Measurements from ENCODE around the gene ZNF70. TPM values are rescaled to one million over a fixed set of nuclear protein-coding genes. Genes with fewer than 3 reads are reported as not detected.

Gene ZNF70
- total and polyA plus RNA-seq, 2 of the 13 experiments (the other 11 are each of a cell fraction or from before 2014, with no cell fraction given) = 0.62 to 3.6 TPM

GRCh38 chr22:23778577-23778900 lies 27.6 kb upstream of the ZNF70 start (continued):
- TF ChIP-seq ZBTB7A (CRISPR knock-in tag; IDR thresholded peaks at IDR 0.05) (no peak), MBNL3 (CRISPR knock-in tag; conservative IDR thresholded peaks at IDR 0.05) (no peak), MXD4 (CRISPR knock-in tag; IDR thresholded peaks at IDR 0.05) (no peak), GATA4 (IDR thresholded peaks at IDR 0.05; ENCODE audit: borderline replicate concordance, low read depth) (no peak), PITX1 (CRISPR knock-in tag; IDR thresholded peaks at IDR 0.05) (no peak), STAT5B (CRISPR knock-in tag; IDR thresholded peaks at IDR 0.05) (no peak), ZFAT (CRISPR knock-in tag; conservative IDR thresholded peaks at IDR 0.05) (no peak), ZNF205 (CRISPR knock-in tag; IDR thresholded peaks at IDR 0.05) (no peak), MAFK (conservative IDR thresholded peaks at IDR 0.05 in 1 of 2, IDR thresholded peaks at IDR 0.05 in 1 of 2; ENCODE audit: low read length in 2 of 2) (no peak), ZNF598 (CRISPR knock-in tag; IDR thresholded peaks at IDR 0.05; ENCODE audit: borderline replicate concordance) (no peak), CREM (IDR thresholded peaks at IDR 0.05) (no peak), CREM (CRISPR knock-in tag; IDR thresholded peaks at IDR 0.05) (no peak), JUNB (CRISPR knock-in tag; IDR thresholded peaks at IDR 0.05; ENCODE audit: borderline replicate concordance) (no peak), ZNF784 (CRISPR knock-in tag; IDR thresholded peaks at IDR 0.05; ENCODE audit: borderline replicate concordance) (no peak), TBX3 (IDR thresholded peaks at IDR 0.05; ENCODE audit: borderline replicate concordance) (no peak), AKAP8 (CRISPR knock-in tag; IDR thresholded peaks at IDR 0.05) (no peak), TAF1 (CRISPR knock-in tag; IDR thresholded peaks at IDR 0.05) (no peak), ZNF747 (CRISPR knock-in tag; IDR thresholded peaks at IDR 0.05; ENCODE audit: borderline replicate concordance) (no peak), ZNF263 (CRISPR knock-in tag; IDR thresholded peaks at IDR 0.05) (no peak), RXRB (CRISPR knock-in tag; IDR thresholded peaks at IDR 0.05; ENCODE audit: borderline replicate concordance) (0 out of 2 replicates have a peak, but pooled peaks have one; percentile 17)
- TF ChIP-seq, protein P1, sequence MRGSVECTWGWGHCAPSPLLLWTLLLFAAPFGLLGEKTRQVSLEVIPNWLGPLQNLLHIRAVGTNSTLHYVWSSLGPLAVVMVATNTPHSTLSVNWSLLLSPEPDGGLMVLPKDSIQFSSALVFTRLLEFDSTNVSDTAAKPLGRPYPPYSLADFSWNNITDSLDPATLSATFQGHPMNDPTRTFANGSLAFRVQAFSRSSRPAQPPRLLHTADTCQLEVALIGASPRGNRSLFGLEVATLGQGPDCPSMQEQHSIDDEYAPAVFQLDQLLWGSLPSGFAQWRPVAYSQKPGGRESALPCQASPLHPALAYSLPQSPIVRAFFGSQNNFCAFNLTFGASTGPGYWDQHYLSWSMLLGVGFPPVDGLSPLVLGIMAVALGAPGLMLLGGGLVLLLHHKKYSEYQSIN (CRISPR knock-in tag; IDR thresholded peaks at IDR 0.05; ENCODE audit: borderline replicate concordance) = no peak
- TF ChIP-seq, protein P2, sequence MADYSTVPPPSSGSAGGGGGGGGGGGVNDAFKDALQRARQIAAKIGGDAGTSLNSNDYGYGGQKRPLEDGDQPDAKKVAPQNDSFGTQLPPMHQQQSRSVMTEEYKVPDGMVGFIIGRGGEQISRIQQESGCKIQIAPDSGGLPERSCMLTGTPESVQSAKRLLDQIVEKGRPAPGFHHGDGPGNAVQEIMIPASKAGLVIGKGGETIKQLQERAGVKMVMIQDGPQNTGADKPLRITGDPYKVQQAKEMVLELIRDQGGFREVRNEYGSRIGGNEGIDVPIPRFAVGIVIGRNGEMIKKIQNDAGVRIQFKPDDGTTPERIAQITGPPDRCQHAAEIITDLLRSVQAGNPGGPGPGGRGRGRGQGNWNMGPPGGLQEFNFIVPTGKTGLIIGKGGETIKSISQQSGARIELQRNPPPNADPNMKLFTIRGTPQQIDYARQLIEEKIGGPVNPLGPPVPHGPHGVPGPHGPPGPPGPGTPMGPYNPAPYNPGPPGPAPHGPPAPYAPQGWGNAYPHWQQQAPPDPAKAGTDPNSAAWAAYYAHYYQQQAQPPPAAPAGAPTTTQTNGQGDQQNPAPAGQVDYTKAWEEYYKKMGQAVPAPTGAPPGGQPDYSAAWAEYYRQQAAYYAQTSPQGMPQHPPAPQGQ (CRISPR knock-in tag; IDR thresholded peaks at IDR 0.05; ENCODE audit: borderline replicate concordance) = no peak
- TF ChIP-seq, protein P3, sequence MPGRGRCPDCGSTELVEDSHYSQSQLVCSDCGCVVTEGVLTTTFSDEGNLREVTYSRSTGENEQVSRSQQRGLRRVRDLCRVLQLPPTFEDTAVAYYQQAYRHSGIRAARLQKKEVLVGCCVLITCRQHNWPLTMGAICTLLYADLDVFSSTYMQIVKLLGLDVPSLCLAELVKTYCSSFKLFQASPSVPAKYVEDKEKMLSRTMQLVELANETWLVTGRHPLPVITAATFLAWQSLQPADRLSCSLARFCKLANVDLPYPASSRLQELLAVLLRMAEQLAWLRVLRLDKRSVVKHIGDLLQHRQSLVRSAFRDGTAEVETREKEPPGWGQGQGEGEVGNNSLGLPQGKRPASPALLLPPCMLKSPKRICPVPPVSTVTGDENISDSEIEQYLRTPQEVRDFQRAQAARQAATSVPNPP (CRISPR knock-in tag; IDR thresholded peaks at IDR 0.05) = no peak
- TF ChIP-seq, protein P4, sequence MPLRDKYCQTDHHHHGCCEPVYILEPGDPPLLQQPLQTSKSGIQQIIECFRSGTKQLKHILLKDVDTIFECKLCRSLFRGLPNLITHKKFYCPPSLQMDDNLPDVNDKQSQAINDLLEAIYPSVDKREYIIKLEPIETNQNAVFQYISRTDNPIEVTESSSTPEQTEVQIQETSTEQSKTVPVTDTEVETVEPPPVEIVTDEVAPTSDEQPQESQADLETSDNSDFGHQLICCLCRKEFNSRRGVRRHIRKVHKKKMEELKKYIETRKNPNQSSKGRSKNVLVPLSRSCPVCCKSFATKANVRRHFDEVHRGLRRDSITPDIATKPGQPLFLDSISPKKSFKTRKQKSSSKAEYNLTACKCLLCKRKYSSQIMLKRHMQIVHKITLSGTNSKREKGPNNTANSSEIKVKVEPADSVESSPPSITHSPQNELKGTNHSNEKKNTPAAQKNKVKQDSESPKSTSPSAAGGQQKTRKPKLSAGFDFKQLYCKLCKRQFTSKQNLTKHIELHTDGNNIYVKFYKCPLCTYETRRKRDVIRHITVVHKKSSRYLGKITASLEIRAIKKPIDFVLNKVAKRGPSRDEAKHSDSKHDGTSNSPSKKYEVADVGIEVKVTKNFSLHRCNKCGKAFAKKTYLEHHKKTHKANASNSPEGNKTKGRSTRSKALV (CRISPR knock-in tag; IDR thresholded peaks at IDR 0.05) = no peak
